GM18511 (cell line): ENCODE data around the gene SC5D.

Experiments used
- ATAC-seq: cut with Tn5 transposase; IDR thresholded peaks from one replicate; pipeline ENCODE4 v1.9.1; 2021; ENCODE audit warnings: mild to moderate bottlenecking, moderate library complexity; ENCODE audit not compliant: unreplicated experiment

The SC5D gene

DNA sequence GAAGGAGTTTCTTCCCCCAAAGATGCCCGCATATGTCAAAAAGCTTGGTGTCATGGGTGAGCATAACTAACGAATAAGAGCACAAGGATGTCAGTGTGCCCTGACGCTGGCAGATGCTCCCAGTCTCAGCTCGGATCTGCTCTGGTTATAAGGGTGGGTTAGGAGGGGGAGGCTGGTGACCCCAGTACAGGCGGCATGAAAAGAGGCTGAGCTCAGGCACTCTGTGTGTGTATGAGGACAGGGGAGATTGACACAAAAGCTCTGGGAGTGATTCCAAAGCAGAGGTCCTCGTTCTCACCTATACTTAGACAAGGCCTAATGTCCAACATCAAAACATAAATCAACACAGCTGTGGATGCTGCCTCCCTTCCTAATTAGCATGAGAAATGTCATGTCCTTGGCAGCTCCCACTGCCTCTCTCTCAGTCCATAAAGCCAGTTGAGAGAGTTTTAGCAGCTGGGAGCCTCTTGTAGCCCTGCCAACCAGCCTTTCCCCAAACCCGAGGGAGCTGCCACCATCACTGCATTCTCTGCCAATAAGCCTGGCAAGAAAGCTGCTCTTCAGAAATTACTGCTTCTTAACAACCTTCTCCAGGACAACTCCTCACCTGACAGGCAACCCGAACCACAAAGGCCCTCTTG, 59.8 kb downstream of the SC5D start:
- ATAC-seq: no peak

DNA sequence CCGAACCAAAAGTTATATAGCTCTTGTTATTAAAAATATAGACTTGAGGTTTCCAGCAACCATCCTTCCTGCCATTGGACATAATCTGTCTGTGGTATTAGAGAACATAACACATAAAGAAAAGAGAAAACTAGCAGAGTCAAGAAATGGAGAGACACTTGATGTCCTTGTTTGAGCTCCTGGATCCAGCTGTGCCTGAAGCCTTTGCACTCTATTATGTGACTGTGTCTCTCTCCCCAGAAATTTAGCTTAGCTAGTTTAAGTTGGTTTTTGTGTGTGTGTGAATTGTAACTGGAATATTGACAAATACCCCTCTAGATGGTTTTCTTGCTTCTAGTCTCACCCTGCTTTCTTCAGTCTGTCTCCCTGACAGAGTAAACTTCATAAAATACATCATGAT, 61.6 kb downstream of the SC5D start:
- ATAC-seq: no peak

DNA sequence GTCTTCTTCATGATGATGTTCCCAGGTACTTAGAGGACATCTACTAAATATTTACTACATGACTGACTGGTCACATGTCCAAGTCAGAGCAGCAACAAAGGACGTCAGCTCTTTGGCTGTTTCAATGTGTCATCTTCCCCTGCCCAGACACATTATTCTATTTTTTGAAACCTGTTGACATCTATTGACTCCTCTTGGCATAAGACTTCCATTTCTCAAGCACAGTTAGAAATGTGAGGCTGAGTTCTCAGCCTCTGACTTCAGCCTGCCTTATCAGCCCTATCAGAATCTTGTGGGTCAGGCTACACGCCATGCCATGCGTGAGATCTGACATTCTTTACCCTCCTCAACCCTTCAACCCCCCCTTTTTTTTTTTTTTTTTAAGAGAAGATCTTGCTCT, 63.8 kb downstream of the SC5D start:
- ATAC-seq: no peak
